ENCODE measurements around the gene DMAC2L.
A peak's percentile ranks its signal among the peaks of the same experiment; 100 is the strongest.
"Not testable (repeated sequence)": the region's sequence is repeated elsewhere in the genome, so short reads cannot be mapped to it uniquely, and the experiment has no call there.

The DMAC2L gene

GRCh38 chr14:50303744-50304471, 8.2 kb upstream of the DMAC2L start:
- H3K4me1 Mint-ChIP-seq, result no peaks in the 10 kb centered on the region
- peaks cover 62% of the 10 kb centered on the region for H3K36me3 Mint-ChIP-seq (ENCODE audit: low read depth)

GRCh38 chr14:50308363-50308915, 3.7 kb upstream of the DMAC2L start:
- no peak for DNase-seq
- no peak for TF ChIP-seq CTCF (IDR thresholded peaks at IDR 0.05)
- no peak overlapping the region for H3K4me3 Mint-ChIP-seq

More at GRCh38 chr14:50303744-50304471, 8.2 kb upstream of the DMAC2L start:
- H3K27me3 Mint-ChIP-seq (ENCODE audit: low read depth, poor library complexity), result peaks cover 3% of the 10 kb centered on the region
- H3K4me3 Mint-ChIP-seq, result no peak overlapping the region
- no peak for DNase-seq
- H3K27ac Mint-ChIP-seq, result no peak overlapping the region
- no peak for TF ChIP-seq CTCF (IDR thresholded peaks at IDR 0.05)
- peaks cover 17% of the 10 kb centered on the region for H3K9me3 Mint-ChIP-seq

GRCh38 chr14:50310445-50310844, 1.7 kb upstream of the DMAC2L start:
- Mint-ChIP-seq H3K27ac (peak overlapping the region; percentile 41), H3K36me3 (ENCODE audit: low read depth) (peaks cover 62% of the 10 kb centered on the region), H3K4me3 (peak overlapping the region; percentile 81), H3K9me3 (peaks cover 28% of the 10 kb centered on the region), H3K4me1 (peaks cover 21% of the 10 kb centered on the region), H3K27me3 (ENCODE audit: low read depth, poor library complexity) (peaks cover 5% of the 10 kb centered on the region)
- TF ChIP-seq CTCF (IDR thresholded peaks at IDR 0.05), result no peak
- DNase-seq, result no peak

More at GRCh38 chr14:50308363-50308915, 3.7 kb upstream of the DMAC2L start:
- Mint-ChIP-seq H3K27ac (no peak overlapping the region), H3K9me3 (peaks cover 13% of the 10 kb centered on the region), H3K36me3 (ENCODE audit: low read depth) (peaks cover 49% of the 10 kb centered on the region), H3K27me3 (ENCODE audit: low read depth, poor library complexity) (no peaks in the 10 kb centered on the region), H3K4me1 (peaks cover 21% of the 10 kb centered on the region)

GRCh38 chr14:50311337-50311971, 670 bp upstream of the DMAC2L start:
- peaks cover 35% of the 10 kb centered on the region for H3K9me3 Mint-ChIP-seq
- peak overlapping the region; percentile 31 for H3K27ac Mint-ChIP-seq
- H3K4me3 Mint-ChIP-seq, result peak overlapping the region; percentile 81
- peaks cover 68% of the 10 kb centered on the region for H3K36me3 Mint-ChIP-seq (ENCODE audit: low read depth)
- peak; percentile 26 for DNase-seq
- TF ChIP-seq CTCF (IDR thresholded peaks at IDR 0.05), result peak; percentile 43
- peaks cover 21% of the 10 kb centered on the region for H3K4me1 Mint-ChIP-seq
- peaks cover 5% of the 10 kb centered on the region for H3K27me3 Mint-ChIP-seq (ENCODE audit: low read depth, poor library complexity)

- no peak for DNase-seq
- peaks cover 5% of the 10 kb centered on the region for H3K27me3 Mint-ChIP-seq (ENCODE audit: low read depth, poor library complexity)
- peak overlapping the region; percentile 81 for H3K4me3 Mint-ChIP-seq
- peaks cover 23% of the 10 kb centered on the region for H3K4me1 Mint-ChIP-seq
- peak overlapping the region; percentile 90 for H3K27ac Mint-ChIP-seq
- TF ChIP-seq CTCF (IDR thresholded peaks at IDR 0.05), result no peak
- H3K36me3 Mint-ChIP-seq (ENCODE audit: low read depth), result peaks cover 68% of the 10 kb centered on the region
- H3K9me3 Mint-ChIP-seq, result peaks cover 43% of the 10 kb centered on the region
Observed at GRCh38 chr14:50312734-50313054, 570 bp downstream of the DMAC2L start.

- H3K9me3 Mint-ChIP-seq, result peaks cover 43% of the 10 kb centered on the region
- H3K4me3 Mint-ChIP-seq, result peak overlapping the region; percentile 43
- DNase-seq; H3K27ac Mint-ChIP-seq; H3K27me3 Mint-ChIP-seq (ENCODE audit: low read depth, poor library complexity): not testable (repeated sequence)
- peaks cover 57% of the 10 kb centered on the region for H3K36me3 Mint-ChIP-seq (ENCODE audit: low read depth)
- H3K4me1 Mint-ChIP-seq, result peaks cover 33% of the 10 kb centered on the region
Observed at GRCh38 chr14:50314098-50314497, 2.0 kb downstream of the DMAC2L start.

All from nephron progenitor cell (in vitro differentiated cells).